Stomach (tissue), 4 donors: ENCODE results near the gene TNFSF8.

Source experiments
- POLR2A ChIP-seq, 4 donors: fragments of 450-650 bp; IDR thresholded peaks; one replicate each; pipeline ENCODE4 v1.6.1; 2016; ENCODE audit warnings: antibody characterized with exemption in 4 of 4, control low read depth in 2 of 4, mild to moderate bottlenecking in 1 of 4, moderate library complexity in 1 of 4
- TF ChIP-seq, protein P1 (sequence below), 7 experiments: fragments of 450-650 bp in 4 of 7; fragments of 200-600 bp in 3 of 7; sonication (generic) in 3 of 7; IDR thresholded peaks; one replicate each; pipeline ENCODE4 v1.5.1; 2016 to 2019; ENCODE audit warnings: antibody characterized with exemption in 7 of 7, control low read depth in 2 of 7, mild to moderate bottlenecking in 1 of 7

DNA sequence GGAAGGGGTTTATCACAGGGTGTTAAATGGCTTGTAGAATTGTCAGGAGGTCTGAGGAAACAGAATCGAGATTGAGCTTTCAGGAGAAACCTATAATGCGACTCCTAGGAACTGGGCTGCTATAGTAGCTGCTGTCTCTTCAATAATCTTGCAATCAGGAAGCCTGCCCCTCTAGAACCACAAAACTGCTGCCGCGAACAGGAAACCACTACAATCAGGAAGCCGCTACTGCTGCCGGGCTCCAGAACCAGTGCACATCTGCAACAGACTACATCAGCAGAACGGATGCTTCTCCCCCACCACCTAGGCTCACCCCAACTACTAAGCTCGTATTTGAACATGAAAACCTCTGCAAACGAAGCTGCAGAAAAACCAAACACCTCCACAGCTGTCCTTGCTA is 31.6 kb downstream of the TNFSF8 start:
- TF ChIP-seq, protein P1, sequence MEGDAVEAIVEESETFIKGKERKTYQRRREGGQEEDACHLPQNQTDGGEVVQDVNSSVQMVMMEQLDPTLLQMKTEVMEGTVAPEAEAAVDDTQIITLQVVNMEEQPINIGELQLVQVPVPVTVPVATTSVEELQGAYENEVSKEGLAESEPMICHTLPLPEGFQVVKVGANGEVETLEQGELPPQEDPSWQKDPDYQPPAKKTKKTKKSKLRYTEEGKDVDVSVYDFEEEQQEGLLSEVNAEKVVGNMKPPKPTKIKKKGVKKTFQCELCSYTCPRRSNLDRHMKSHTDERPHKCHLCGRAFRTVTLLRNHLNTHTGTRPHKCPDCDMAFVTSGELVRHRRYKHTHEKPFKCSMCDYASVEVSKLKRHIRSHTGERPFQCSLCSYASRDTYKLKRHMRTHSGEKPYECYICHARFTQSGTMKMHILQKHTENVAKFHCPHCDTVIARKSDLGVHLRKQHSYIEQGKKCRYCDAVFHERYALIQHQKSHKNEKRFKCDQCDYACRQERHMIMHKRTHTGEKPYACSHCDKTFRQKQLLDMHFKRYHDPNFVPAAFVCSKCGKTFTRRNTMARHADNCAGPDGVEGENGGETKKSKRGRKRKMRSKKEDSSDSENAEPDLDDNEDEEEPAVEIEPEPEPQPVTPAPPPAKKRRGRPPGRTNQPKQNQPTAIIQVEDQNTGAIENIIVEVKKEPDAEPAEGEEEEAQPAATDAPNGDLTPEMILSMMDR (IDR thresholded peaks at IDR 0.05), result no peak
- TF ChIP-seq POLR2A (IDR thresholded peaks at IDR 0.05), result no peak
